Esophagus squamous epithelium (tissue), 5 donors: ENCODE measurements around the gene WRAP73. TPM values are rescaled to one million over a fixed set of nuclear protein-coding genes. Genes with fewer than 3 reads are reported as not detected.

Source experiments
- DNase-seq: peaks from one replicate; lab custom pipeline; 2025; lab: John Stamatoyannopoulos, UW
- H3K27ac ChIP-seq, 4 donors: fragments of 200-600 bp; sonication (generic); one replicate each; pipeline ENCODE4 v1.5.1; 2016 to 2019; ENCODE audit warnings: mild to moderate bottlenecking in 1 of 4
- H3K27me3 ChIP-seq, 4 donors: fragments of 200-600 bp; sonication (generic); 1 replicate in 3 of 4; 2 replicates in 1 of 4; pipeline versions ENCODE4 v1.5.1 to v1.6.0; 2017 to 2021; ENCODE audit warnings: antibody characterized with exemption in 1 of 4
- H3K36me3 ChIP-seq, 3 donors: fragments of 200-600 bp; sonication (generic); one replicate each; pipeline ENCODE4 v1.5.1; 2016 to 2019
- H3K4me1 ChIP-seq, 3 donors: fragments of 200-600 bp; sonication (generic); one replicate each; pipeline ENCODE4 v1.5.1; 2017 to 2019
- H3K4me3 ChIP-seq, 4 donors: fragments of 200-600 bp; sonication (generic); 1 replicate in 3 of 4; 2 replicates in 1 of 4; pipeline ENCODE4 v1.5.1; 2016 to 2019; ENCODE audit warnings: mild to moderate bottlenecking in 2 of 4, moderate library complexity in 1 of 4
- H3K9me3 ChIP-seq, 3 donors: fragments of 200-600 bp; sonication (generic); one replicate each; pipeline ENCODE4 v1.5.1; 2016 to 2019
- CTCF ChIP-seq, 6 experiments: fragments of 450-650 bp in 4 of 6; fragments of 200-600 bp in 2 of 6; sonication (generic) in 2 of 6; IDR thresholded peaks; one replicate each; pipeline ENCODE4 v1.5.1; 2016 to 2019; ENCODE audit warnings: antibody characterized with exemption in 6 of 6, mild to moderate bottlenecking in 4 of 6, moderate library complexity in 4 of 6
- POLR2A ChIP-seq, 4 donors: fragments of 450-650 bp; IDR thresholded peaks; one replicate each; pipeline ENCODE4 v1.6.1; 2017; ENCODE audit warnings: antibody characterized with exemption in 4 of 4, mild to moderate bottlenecking in 4 of 4, moderate library complexity in 3 of 4
- WGBS, 2 donors: methylation state at CpG; one replicate each; pipeline ENCODE4 v1.1.5; 2018; 5-methylcytosine and 5-hydroxymethylcytosine counted together
- intact Hi-C: fragments of 100-400 bp; cut with DNase I; formaldehyde crosslinking; loops from one replicate; pipeline ENCODE4 v1.15.0; 2022
- total RNA-seq, 4 donors: library from RNA; depleted of rRNA; stranded (reverse); fragments of >200 nt; gene quantifications; one replicate each; pipeline ENCODE4 v1.1.0, GENCODE V29; 2016
- donor health status: DM: yes; HTN: yes; CAD: no.

Gene WRAP73
- total RNA-seq, 4 donors from 2014 or later, result 7.6 to 17.2 (median 11.8) TPM

GRCh38 chr1:3669421-3669821 is 19.5 kb upstream of the WRAP73 start:
- Histone ChIP-seq H3K9me3 (no peaks in the 10 kb centered on the region), H3K36me3 (no peaks in the 10 kb centered on the region), H3K27me3 (peaks cover 0 to 75% (median 0%) of the 10 kb centered on the region in 4 donors), H3K4me3 (no peak overlapping the region), H3K4me1 (peaks cover 8 to 33% (median 12%) of the 10 kb centered on the region in 3 donors), H3K27ac (no peak overlapping the region)
- 76 to 78% methylated on average over 4 to 8 of the region's 14 CpGs for WGBS, 2 donors
- no peak for TF ChIP-seq POLR2A (IDR thresholded peaks at IDR 0.05)
- TF ChIP-seq CTCF (IDR thresholded peaks at IDR 0.05), result no peak
- no peak for DNase-seq
- intact Hi-C loops, result no loop called here

GRCh38 chr1:3668585-3669300 is 18.8 kb upstream of the WRAP73 start:
- DNase-seq, result no peak
- no peaks in the 10 kb centered on the region for H3K9me3 ChIP-seq
- 11 to 40% methylated on average over 6 to 21 of the region's 30 CpGs for WGBS, 2 donors
- peaks cover 8 to 29% (median 12%) of the 10 kb centered on the region in 3 donors for H3K4me1 ChIP-seq
- intact Hi-C loops, result no loop called here
- TF ChIP-seq CTCF (IDR thresholded peaks at IDR 0.05) (no peak), POLR2A (IDR thresholded peaks at IDR 0.05) (no peak)
- no peak overlapping the region for H3K4me3 ChIP-seq
- H3K27ac ChIP-seq, result no peak overlapping the region
- peaks cover 0 to 76% (median 0%) of the 10 kb centered on the region in 4 donors for H3K27me3 ChIP-seq
- H3K36me3 ChIP-seq, result no peaks in the 10 kb centered on the region

GRCh38 chr1:3668148-3668547 is 18.2 kb upstream of the WRAP73 start:
- H3K4me3 ChIP-seq, result no peak overlapping the region
- no peaks in the 10 kb centered on the region for H3K36me3 ChIP-seq
- DNase-seq, result no peak
- no peaks in the 10 kb centered on the region for H3K9me3 ChIP-seq
- 68 to 78% methylated on average over 8 of the region's 8 CpGs for WGBS, 2 donors
- peaks cover 8 to 29% (median 12%) of the 10 kb centered on the region in 3 donors for H3K4me1 ChIP-seq
- peaks cover 0 to 77% (median 0%) of the 10 kb centered on the region in 4 donors for H3K27me3 ChIP-seq
- H3K27ac ChIP-seq, result no peak overlapping the region
- TF ChIP-seq POLR2A (IDR thresholded peaks at IDR 0.05) (no peak), CTCF (IDR thresholded peaks at IDR 0.05) (no peak)
- intact Hi-C loops, result no loop called here

GRCh38 chr1:3664700-3665375 is 14.9 kb upstream of the WRAP73 start:
- intact Hi-C loops, result no loop called here
- Histone ChIP-seq H3K27ac (no peak overlapping the region), H3K36me3 (no peaks in the 10 kb centered on the region), H3K27me3 (peaks cover 0 to 60% (median 0%) of the 10 kb centered on the region in 4 donors), H3K4me3 (no peak overlapping the region), H3K4me1 (peaks cover 8 to 19% (median 9%) of the 10 kb centered on the region in 3 donors), H3K9me3 (no peaks in the 10 kb centered on the region)
- no peak for TF ChIP-seq CTCF (IDR thresholded peaks at IDR 0.05)
- TF ChIP-seq POLR2A (IDR thresholded peaks at IDR 0.05), result no peak
- WGBS, 2 donors, result 55 to 65% methylated on average over 9 to 14 of the region's 14 CpGs
- DNase-seq, result no peak
